SK-N-SH treated with all-trans-retinoic acid at 6 μM for 48 hours (cell line): Measurements from ENCODE around the gene DYNC2H1.

ENCODE experiments used
- ARNTL ChIP-seq: fragments of 450-650 bp; formaldehyde crosslinking; IDR thresholded peaks from 2 replicates; pipeline ENCODE4 v1.5.0; 2020; ENCODE audit warnings: low read depth, mild to moderate bottlenecking, moderate library complexity, borderline replicate concordance
- CREB5 ChIP-seq: fragments of 250-450 bp; sonication (Bioruptor Pico); IDR thresholded peaks from 2 replicates; pipeline ENCODE4 v1.5.1; 2020; ENCODE audit warnings: low read depth, mild to moderate bottlenecking, moderate library complexity
- CSDC2 ChIP-seq: fragments of 250-450 bp; sonication (Bioruptor Pico); IDR thresholded peaks from 2 replicates; pipeline ENCODE4 v1.5.0; 2020; ENCODE audit warnings: mild to moderate bottlenecking, moderate library complexity
- CSRNP3 ChIP-seq: fragments of 250-450 bp; sonication (Bioruptor Pico); IDR thresholded peaks from 2 replicates; pipeline ENCODE4 v1.5.1; 2021; ENCODE audit warnings: mild to moderate bottlenecking, moderate library complexity
- GLIS3 ChIP-seq: fragments of 250-450 bp; sonication (Bioruptor Pico); IDR thresholded peaks from 2 replicates; pipeline ENCODE4 v1.5.0; 2020; ENCODE audit warnings: mild to moderate bottlenecking, moderate library complexity
- ISL1 ChIP-seq: fragments of 250-450 bp; sonication (Bioruptor Pico); IDR thresholded peaks from 2 replicates; pipeline ENCODE4 v2.1.2; 2022; ENCODE audit warnings: mild to moderate bottlenecking, moderate library complexity
- OSR1 ChIP-seq: fragments of 250-450 bp; sonication (Bioruptor Pico); IDR thresholded peaks from 2 replicates; pipeline ENCODE4 v1.8.0; 2022; ENCODE audit warnings: moderate library complexity, mild to moderate bottlenecking, inconsistent platforms
- PATZ1 ChIP-seq: fragments of 250-450 bp; sonication (Bioruptor Pico); IDR thresholded peaks from 2 replicates; pipeline ENCODE4 v1.8.0; 2020; ENCODE audit warnings: mild to moderate bottlenecking, moderate library complexity, borderline replicate concordance
- SNAI2 ChIP-seq: fragments of 250-450 bp; sonication (Bioruptor Pico); IDR thresholded peaks from 2 replicates; pipeline ENCODE4 v1.5.0; 2020; ENCODE audit warnings: mild to moderate bottlenecking, moderate library complexity
- TCF4 ChIP-seq: fragments of 250-450 bp; sonication (Bioruptor Pico); IDR thresholded peaks from 2 replicates; pipeline ENCODE4 v1.8.0; 2021; ENCODE audit warnings: mild to moderate bottlenecking, moderate library complexity, borderline replicate concordance
- TOX ChIP-seq: fragments of 250-450 bp; sonication (Bioruptor Pico); IDR thresholded peaks from 2 replicates; pipeline ENCODE4 v1.8.0; 2021; ENCODE audit warnings: mild to moderate bottlenecking, moderate library complexity, borderline replicate concordance
- ZFP3 ChIP-seq: fragments of 250-450 bp; sonication (Bioruptor Pico); IDR thresholded peaks from 2 replicates; pipeline ENCODE4 v1.5.0; 2020; ENCODE audit warnings: mild to moderate bottlenecking, moderate library complexity
- ZFP30 ChIP-seq: fragments of 450-650 bp; formaldehyde crosslinking; IDR thresholded peaks from 2 replicates; pipeline ENCODE4 v1.5.0; 2022; ENCODE audit warnings: mild to moderate bottlenecking, moderate library complexity
- ZNF70 ChIP-seq: fragments of 450-650 bp; formaldehyde crosslinking; IDR thresholded peaks from 2 replicates; pipeline ENCODE4 v1.5.0; 2020; ENCODE audit warnings: mild to moderate bottlenecking, moderate library complexity

- TF ChIP-seq ZFP3 (no peak), PATZ1 (CRISPR knock-in tag) (no peak), ISL1 (no peak), TCF4 (CRISPR knock-in tag) (no peak), CSRNP3 (CRISPR knock-in tag) (no peak), ZFP30 (CRISPR knock-in tag) (no peak), ARNTL (CRISPR knock-in tag) (no peak), ZNF70 (CRISPR knock-in tag) (no peak), OSR1 (no peak), TOX (no peak), CSDC2 (no peak), GLIS3 (CRISPR knock-in tag) (no peak), SNAI2 (CRISPR knock-in tag) (no peak), CREB5 (CRISPR knock-in tag) (no peak)
These were observed 39.9 kb upstream of the DYNC2H1 start for GRCh38 chr11:103069367-103069766.
